AG09319 (cell line): ENCODE data around the gene RNF4.

Source experiments
- DNase-seq: peaks from one replicate; pipeline ENCODE4 v3.0.0-alpha.2; 2010; ENCODE audit warnings: low read depth; ENCODE audit errors: extremely low read depth
- CTCF ChIP-seq: IDR thresholded peaks from 2 replicates; pipeline ENCODE4 v1.5.1; 2011; ENCODE audit warnings: low read depth, mild to moderate bottlenecking, inconsistent platforms, low read length, moderate library complexity

RNF4 gene

GRCh38 chr4:2441393-2442174 lies 27.3 kb upstream of the RNF4 start:
- DNase-seq, result no peak
- TF ChIP-seq CTCF, result peak; percentile 73

GRCh38 chr4:2442175-2442993 lies 26.5 kb upstream of the RNF4 start:
- no peak for TF ChIP-seq CTCF
- no peak for DNase-seq

- no peak for TF ChIP-seq CTCF
- DNase-seq, result no peak
These were observed 25.7 kb upstream of the RNF4 start for GRCh38 chr4:2443061-2443730.

GRCh38 chr4:2443956-2444740 lies 24.8 kb upstream of the RNF4 start:
- TF ChIP-seq CTCF, result no peak
- no peak for DNase-seq

GRCh38 chr4:2445130-2445529 lies 23.8 kb upstream of the RNF4 start:
- no peak for DNase-seq
- TF ChIP-seq CTCF, result no peak

GRCh38 chr4:2445571-2445970 lies 23.3 kb upstream of the RNF4 start:
- TF ChIP-seq CTCF, result no peak
- no peak for DNase-seq
